Thyroid gland (tissue), 4 donors: ENCODE results near the gene PLCG1. TPM values are rescaled to one million over a fixed set of nuclear protein-coding genes. Genes with fewer than 3 reads are reported as not detected.
A peak's percentile ranks its signal among the peaks of the same experiment; 100 is the strongest.

Source experiments
- DNase-seq, 2 donors: peaks; one replicate each; pipeline ENCODE4 v3.0.0-alpha.2; 2019
- H3K27ac ChIP-seq, 3 donors: fragments of 200-600 bp; sonication (generic); 1 replicate in 2 of 3; 2 replicates in 1 of 3; pipeline ENCODE4 v1.5.1; 2016 to 2019; ENCODE audit warnings: mild to moderate bottlenecking in 1 of 3, moderate library complexity in 1 of 3
- H3K27me3 ChIP-seq: fragments of 200-600 bp; sonication (generic); one replicate; pipeline ENCODE4 v1.5.1; 2019
- H3K36me3 ChIP-seq, 2 donors: fragments of 200-600 bp; sonication (generic); one replicate each; pipeline ENCODE4 v1.5.1; 2016 to 2019
- H3K4me1 ChIP-seq, 2 donors: fragments of 200-600 bp; sonication (generic); one replicate each; pipeline ENCODE4 v1.5.1; 2017 to 2019
- H3K4me3 ChIP-seq, 3 donors: fragments of 200-600 bp; sonication (generic); replicated peaks in 1 of 3; 1 replicate in 2 of 3; 2 replicates in 1 of 3; pipeline ENCODE4 v1.5.1; 2016; ENCODE audit warnings: mild to moderate bottlenecking in 1 of 3
- H3K9me3 ChIP-seq: fragments of 200-600 bp; sonication (generic); one replicate; pipeline ENCODE4 v1.5.1; 2017
- CTCF ChIP-seq, 6 experiments: fragments of 200-600 bp in 3 of 6; fragments of 450-650 bp in 3 of 6; sonication (generic) in 3 of 6; IDR thresholded peaks; one replicate each; pipeline ENCODE4 v1.5.1; 2016 to 2019; ENCODE audit warnings: antibody characterized with exemption in 6 of 6, mild to moderate bottlenecking in 2 of 6, inconsistent platforms in 1 of 6, moderate library complexity in 1 of 6
- POLR2A ChIP-seq, 2 donors: fragments of 450-650 bp; IDR thresholded peaks; one replicate each; pipeline ENCODE4 v1.6.1; 2017; ENCODE audit warnings: antibody characterized with exemption in 2 of 2, mild to moderate bottlenecking in 2 of 2, moderate library complexity in 1 of 2
- WGBS, 2 donors: methylation state at CpG; one replicate each; pipeline ENCODE4 v1.1.5; 2017; 5-methylcytosine and 5-hydroxymethylcytosine counted together
- intact Hi-C: fragments of 100-400 bp; cut with DNase I; formaldehyde crosslinking; loops from one replicate; pipeline ENCODE4 v1.15.1; 2023
- total RNA-seq, 4 donors: library from RNA; depleted of rRNA; stranded (reverse); fragments of >200 nt; gene quantifications; one replicate each; pipeline ENCODE4 v1.2.3, GENCODE V29; 2016

PLCG1 gene
- total RNA-seq, 4 donors from 2014 or later = 146 to 252 (median 164) TPM

GRCh38 chr20:41167118-41167470 is 29.8 kb downstream of the PLCG1 start:
- Histone ChIP-seq H3K27ac (no peak overlapping the region), H3K9me3 (no peaks in the 10 kb centered on the region), H3K4me1 (peaks cover 0 to 4% of the 10 kb centered on the region in 2 donors), H3K4me3 (no peak overlapping the region), H3K27me3 (no peaks in the 10 kb centered on the region), H3K36me3 (peaks cover 84 to 85% of the 10 kb centered on the region in 2 donors)
- WGBS, 2 donors = 96 to 98% methylated on average over 3 of the region's 3 CpGs
- intact Hi-C loops = loop anchor here (10.0 kb wide), 1 partner anchor 248 kb away; no protein-coding TSS in a partner anchor
- no peak for TF ChIP-seq POLR2A (IDR thresholded peaks at IDR 0.05)
- TF ChIP-seq CTCF (IDR thresholded peaks at IDR 0.05) = no peak
- DNase-seq = peak in 1 of 2 donors; percentile 1

DNA sequence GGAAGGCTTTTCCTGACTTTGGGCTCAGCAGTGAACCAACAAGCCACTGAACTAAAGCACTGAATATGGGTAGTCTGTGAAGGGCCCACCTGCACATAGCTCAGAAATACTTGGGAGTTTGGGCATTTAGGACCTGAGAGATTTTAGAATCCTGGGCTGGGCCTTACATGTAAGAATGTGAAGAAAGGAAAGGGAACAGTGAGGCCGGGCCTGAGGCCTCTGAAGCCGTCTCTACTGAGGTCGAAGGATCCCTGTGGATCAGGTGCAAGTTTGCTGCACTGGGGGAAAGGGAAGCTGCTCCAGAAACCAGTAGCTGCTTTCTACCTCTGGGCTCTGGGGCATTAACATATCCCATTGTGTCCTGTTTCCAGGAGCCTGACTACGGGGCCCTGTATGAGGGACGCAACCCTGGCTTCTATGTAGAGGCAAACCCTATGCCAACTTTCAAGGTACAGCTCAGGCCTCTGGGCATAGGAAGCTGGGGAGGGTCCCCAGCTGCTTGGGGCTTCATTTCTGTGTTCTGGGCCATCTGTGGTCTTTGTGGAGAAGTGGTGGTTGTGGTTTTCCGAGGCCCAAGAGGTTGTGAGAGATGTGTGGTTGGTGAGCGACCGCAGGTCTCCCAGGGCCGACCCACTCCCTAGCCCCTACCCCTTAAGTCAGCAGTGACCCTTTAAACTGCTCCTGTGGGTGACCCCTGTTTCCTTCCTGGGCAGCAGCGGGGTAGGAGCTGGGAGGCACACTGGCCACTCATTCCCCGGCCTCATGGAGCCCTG is 30.3 kb downstream of the PLCG1 start:
- Histone ChIP-seq H3K4me3 (no peak overlapping the region), H3K27ac (peak overlapping the region in 1 of 3 donors; percentile 60), H3K4me1 (peaks cover under 1 to 9% of the 10 kb centered on the region in 2 donors), H3K27me3 (no peaks in the 10 kb centered on the region), H3K36me3 (peaks cover 85 to 86% of the 10 kb centered on the region in 2 donors), H3K9me3 (no peaks in the 10 kb centered on the region)
- intact Hi-C loops = loop anchor here (10.0 kb wide), 1 partner anchor 247 kb away; no protein-coding TSS in a partner anchor
- TF ChIP-seq CTCF (IDR thresholded peaks at IDR 0.05) (no peak), POLR2A (IDR thresholded peaks at IDR 0.05) (no peak)
- WGBS, 2 donors = 81 to 92% methylated on average over 11 of the region's 11 CpGs
- DNase-seq = peak in 1 of 2 donors; percentile 1

DNA sequence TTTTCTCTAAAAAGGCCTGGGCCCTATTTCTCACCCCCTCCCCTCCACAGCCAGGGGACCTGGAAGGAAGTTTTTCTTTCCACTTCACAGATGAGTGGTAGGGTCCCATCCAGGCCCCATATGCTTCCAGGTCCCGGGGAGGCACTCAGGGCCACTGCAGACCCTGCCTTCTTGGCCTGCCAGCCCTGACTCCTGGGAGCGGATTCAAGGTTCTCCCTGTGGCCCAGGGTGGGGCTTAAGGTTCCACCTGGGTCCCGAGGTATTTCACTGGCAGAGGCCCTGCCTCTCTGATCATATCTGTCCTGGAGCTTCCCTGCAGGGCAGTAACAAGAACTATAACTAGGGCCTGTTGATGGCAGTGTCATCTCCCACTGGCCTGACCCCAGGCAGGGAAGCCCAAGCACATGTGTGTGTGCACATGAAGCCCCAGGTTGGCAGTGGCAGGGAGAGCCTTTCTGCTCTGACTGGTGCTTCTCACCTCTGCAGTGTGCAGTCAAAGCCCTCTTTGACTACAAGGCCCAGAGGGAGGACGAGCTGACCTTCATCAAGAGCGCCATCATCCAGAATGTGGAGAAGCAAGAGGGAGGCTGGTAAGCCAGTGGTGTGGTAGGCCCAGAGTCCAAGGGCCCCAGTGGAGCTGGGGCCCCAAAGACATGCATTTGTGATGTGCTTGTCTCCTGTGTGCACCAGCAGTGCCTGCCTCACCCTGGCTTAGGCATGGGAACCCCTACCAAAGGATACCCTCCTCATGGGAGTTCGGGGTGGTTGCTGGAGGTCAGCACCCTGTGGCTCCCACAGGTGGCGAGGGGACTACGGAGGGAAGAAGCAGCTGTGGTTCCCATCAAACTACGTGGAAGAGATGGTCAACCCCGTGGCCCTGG is 31.2 kb downstream of the PLCG1 start:
- peak overlapping the region in 1 of 3 donors; percentile 60 for H3K27ac ChIP-seq
- no peak overlapping the region for H3K4me3 ChIP-seq
- peak; percentile 1 to 2 for DNase-seq
- intact Hi-C loops = loop anchor here (10.0 kb wide), 1 partner anchor 246 kb away; no protein-coding TSS in a partner anchor
- TF ChIP-seq POLR2A (IDR thresholded peaks at IDR 0.05) = no peak
- no peak for TF ChIP-seq CTCF (IDR thresholded peaks at IDR 0.05)
- no peaks in the 10 kb centered on the region for H3K9me3 ChIP-seq
- 92 to 99% methylated on average over 9 of the region's 10 CpGs for WGBS, 2 donors
- peaks cover 78 to 80% of the 10 kb centered on the region in 2 donors for H3K36me3 ChIP-seq
- no peaks in the 10 kb centered on the region for H3K27me3 ChIP-seq
- peaks cover 3 to 11% of the 10 kb centered on the region in 2 donors for H3K4me1 ChIP-seq

GRCh38 chr20:41169162-41169690 is 31.9 kb downstream of the PLCG1 start:
- no peaks in the 10 kb centered on the region for H3K9me3 ChIP-seq
- intact Hi-C loops = loop anchor here (10.0 kb wide), 1 partner anchor 246 kb away; no protein-coding TSS in a partner anchor
- no peak overlapping the region for H3K4me3 ChIP-seq
- TF ChIP-seq POLR2A (IDR thresholded peaks at IDR 0.05) (no peak), CTCF (IDR thresholded peaks at IDR 0.05) (no peak)
- peaks cover 3 to 11% of the 10 kb centered on the region in 2 donors for H3K4me1 ChIP-seq
- WGBS, 2 donors = 95 to 99% methylated on average over 8 to 9 of the region's 9 CpGs
- H3K36me3 ChIP-seq = peaks cover 77 to 80% of the 10 kb centered on the region in 2 donors
- no peak overlapping the region for H3K27ac ChIP-seq
- no peaks in the 10 kb centered on the region for H3K27me3 ChIP-seq
- DNase-seq = peak in 1 of 2 donors; percentile 1
